HCT116 (cell line): ENCODE results near the gene RAB24. TPM values are rescaled to one million over a fixed set of nuclear protein-coding genes. Genes with fewer than 3 reads are reported as not detected.

Experiments used
- ATAC-seq: fragments of 200-7000 bp; cut with Tn5 transposase; 2 replicates; pipeline ENCODE4 v1.9.1; 2020; ENCODE audit warnings: mild to moderate bottlenecking, moderate library complexity
- BruUV-seq: library from RNA; stranded (reverse); fragments of 400-500 nt; replicated peaks from 2 replicates; lab custom pipeline; 2021; lab: Mats Ljungman, UMichigan
- CTCF ChIA-PET: fragments of 300-600 bp; sonication (Branson Sonifier 250); formaldehyde crosslinking; loops from one replicate; lab custom pipeline; 2021; ENCODE audit warnings: antibody characterized with exemption; lab: Charles Lee
- POLR2A ChIA-PET: fragments of 300-600, 350-600 bp; sonication (Branson Sonifier 250); formaldehyde crosslinking; loops from one replicate; lab custom pipeline; 2021; ENCODE audit warnings: antibody characterized with exemption; lab: Charles Lee
- RAD21 ChIA-PET, 2 experiments: fragments of 300-600 bp; sonication (Branson Sonifier 250); formaldehyde crosslinking; loops; one replicate each; lab custom pipeline; 2023; ENCODE audit warnings: low total read pairs in 2 of 2; ENCODE audit not compliant: uncharacterized antibody in 2 of 2, unreplicated experiment in 2 of 2, low non-redundant PET in 1 of 2; lab: Charles Lee
- DNase-seq: peaks from one replicate; pipeline ENCODE4 v3.0.0-alpha.2; 2010; ENCODE audit warnings: low read depth, low spot score
- H2AFZ ChIP-seq: fragments of 200-600 bp; shearing (Covaris generic), sonication (generic); 2 replicates; pipeline ENCODE4 v1.6.1; 2017; ENCODE audit warnings: low read depth, mixed run types, mixed read lengths, antibody characterized with exemption, low read length; ENCODE audit not compliant: poor library complexity, severe bottlenecking
- H3K27ac ChIP-seq: 2 replicates; pipeline ENCODE4 v1.5.1; 2012; ENCODE audit warnings: low read depth, low read length
- H3K27me3 ChIP-seq: fragments of 200-600 bp; sonication (generic); 2 replicates; pipeline ENCODE4 v1.6.1; 2016; ENCODE audit warnings: mixed run types, low read length, mixed read lengths; ENCODE audit not compliant: insufficient read depth
- H3K36me3 ChIP-seq, 2 experiments: fragments of 200-500 bp in 1 of 2; fragments of 200-600 bp in 1 of 2; sonication (Bioruptor generic) in 1 of 2; sonication (generic) in 1 of 2; 2 replicates each; pipeline versions ENCODE4 v1.5.1 to v1.6.1; 2014 to 2016; ENCODE audit warnings: low read length in 2 of 2, inconsistent platforms in 1 of 2, mixed read lengths in 1 of 2, mixed run types in 1 of 2; ENCODE audit not compliant: insufficient read depth in 2 of 2, control insufficient read depth in 1 of 2
- H3K4me1 ChIP-seq, 2 experiments: fragments of 200-600 bp in 1 of 2; sonication (generic) in 1 of 2; 2 replicates each; pipeline versions ENCODE4 v1.5.1 to v1.6.1; 2012 to 2017; ENCODE audit warnings: low read length in 2 of 2, inconsistent platforms in 1 of 2, mild to moderate bottlenecking in 1 of 2, mixed read lengths in 1 of 2, mixed run types in 1 of 2, moderate library complexity in 1 of 2; ENCODE audit not compliant: insufficient read depth in 2 of 2, control insufficient read depth in 1 of 2
- H3K4me2 ChIP-seq: fragments of 200-600 bp; sonication (generic); 2 replicates; pipeline ENCODE4 v1.6.1; 2017; ENCODE audit warnings: mixed run types, low read length, mixed read lengths
- H3K4me3 ChIP-seq, 2 experiments: fragments of 200-600 bp in 1 of 2; sonication (generic) in 1 of 2; replicated peaks in 1 of 2; 2 replicates each; pipeline ENCODE4 v1.5.1; 2011 to 2016; ENCODE audit warnings: low read length in 2 of 2, control low read depth in 1 of 2, low read depth in 1 of 2, mild to moderate bottlenecking in 1 of 2, mixed read lengths in 1 of 2, mixed run types in 1 of 2
- H3K79me2 ChIP-seq: fragments of 200-600 bp; sonication (generic); 2 replicates; pipeline ENCODE4 v1.6.1; 2017; ENCODE audit warnings: mild to moderate bottlenecking, mixed run types, low read length, moderate library complexity, mixed read lengths; ENCODE audit not compliant: insufficient read depth
- H3K9ac ChIP-seq: fragments of 200-600 bp; sonication (generic); 2 replicates; pipeline ENCODE4 v1.6.1; 2016; ENCODE audit warnings: low read length, mixed read lengths
- H3K9me2 ChIP-seq: fragments of 200-600 bp; sonication (generic), shearing (Covaris generic); 2 replicates; pipeline ENCODE4 v1.6.1; 2017; ENCODE audit warnings: mixed run types, mild to moderate bottlenecking, moderate library complexity; ENCODE audit not compliant: insufficient read depth
- H3K9me3 ChIP-seq, 2 experiments: fragments of 200-500 bp in 1 of 2; fragments of 200-600 bp in 1 of 2; sonication (Bioruptor generic) in 1 of 2; sonication (generic) in 1 of 2; 2 replicates each; pipeline ENCODE4 v1.6.1; 2014 to 2017; ENCODE audit warnings: low read length in 2 of 2, mixed read lengths in 2 of 2, inconsistent platforms in 1 of 2, low read depth in 1 of 2, mild to moderate bottlenecking in 1 of 2, mixed run types in 1 of 2, moderate library complexity in 1 of 2; ENCODE audit not compliant: control insufficient read depth in 1 of 2, insufficient read depth in 1 of 2
- H4K20me1 ChIP-seq: fragments of 200-600 bp; sonication (generic), shearing (Covaris generic); 2 replicates; pipeline ENCODE4 v1.6.1; 2017; ENCODE audit warnings: mixed run types, mild to moderate bottlenecking, moderate library complexity; ENCODE audit not compliant: insufficient read depth
- CBX3 ChIP-seq: IDR thresholded peaks from 2 replicates; pipeline ENCODE4 v1.6.1; 2012; ENCODE audit warnings: low read depth
- CEBPB ChIP-seq: IDR thresholded peaks from 2 replicates; pipeline ENCODE4 v1.6.1; 2012; ENCODE audit warnings: low read depth
- CTCF ChIP-seq, 3 experiments: fragments of 200-600 bp in 1 of 3; sonication (generic) in 1 of 3; IDR thresholded peaks in 2 of 3; conservative IDR thresholded peaks in 1 of 3; 2 replicates each; pipeline ENCODE4 v1.5.1; 2012 to 2017; ENCODE audit warnings: low read depth in 2 of 3, low read length in 2 of 3, antibody characterized with exemption in 1 of 3, borderline replicate concordance in 1 of 3, control low read depth in 1 of 3, mild to moderate bottlenecking in 1 of 3, mixed read lengths in 1 of 3, mixed run types in 1 of 3, moderate library complexity in 1 of 3; ENCODE audit not compliant: insufficient read depth in 1 of 3
- ELF1 ChIP-seq: IDR thresholded peaks from 2 replicates; pipeline ENCODE4 v1.6.1; 2012; ENCODE audit warnings: low read depth, borderline replicate concordance
- FOSL1 ChIP-seq: IDR thresholded peaks from 2 replicates; pipeline ENCODE4 v1.6.1; 2012; ENCODE audit warnings: low read depth
- JUND ChIP-seq: IDR thresholded peaks from 2 replicates; pipeline ENCODE4 v1.6.1; 2012
- MAX ChIP-seq: IDR thresholded peaks from 2 replicates; pipeline ENCODE4 v1.6.1; 2012
- POLR2A ChIP-seq: IDR thresholded peaks from 2 replicates; pipeline ENCODE4 v1.7.0; 2011; ENCODE audit warnings: borderline replicate concordance; ENCODE audit not compliant: insufficient read depth, insufficient read length; ENCODE audit errors: extremely low read depth
- POLR2AphosphoS5 ChIP-seq: IDR thresholded peaks from 2 replicates; pipeline ENCODE4 v1.6.1; 2011; ENCODE audit warnings: mild to moderate bottlenecking, low read depth, low read length, moderate library complexity
- SIN3A ChIP-seq: IDR thresholded peaks from 2 replicates; pipeline ENCODE4 v1.6.1; 2012; ENCODE audit warnings: low read depth
- SP1 ChIP-seq: IDR thresholded peaks from 2 replicates; pipeline ENCODE4 v1.6.1; 2012; ENCODE audit warnings: low read depth
- SRF ChIP-seq: IDR thresholded peaks from 2 replicates; pipeline ENCODE4 v1.6.1; 2012; ENCODE audit warnings: low read depth
- TCF7L2 ChIP-seq: IDR thresholded peaks from 2 replicates; pipeline ENCODE4 v1.7.0; 2011; ENCODE audit warnings: borderline replicate concordance, inconsistent platforms; ENCODE audit not compliant: insufficient read depth, insufficient read length; ENCODE audit errors: extremely low read depth
- ZNF274 ChIP-seq: fragments of 200-500 bp; sonication (Bioruptor generic); IDR thresholded peaks from 2 replicates; pipeline ENCODE4 v1.6.1; 2014; ENCODE audit warnings: mild to moderate bottlenecking, low read depth, low read length, inconsistent platforms
- intact Hi-C: fragments of 100-400 bp; cut with micrococcal nuclease; formaldehyde crosslinking; loops from 2 replicates; pipeline ENCODE4 v1.10.0; 2022
- total RNA-seq: library from RNA; stranded (reverse); gene quantifications from one replicate; pipeline ENCODE4 v1.2.1, GENCODE V29; 2021; ENCODE audit not compliant: unreplicated experiment

RAB24 gene
- total RNA-seq, 1 experiment from 2014 or later = 13.5 TPM

GRCh38 chr5:177350776-177351391, 47.4 kb upstream of the RAB24 start (continued):
- TF ChIP-seq TCF7L2 (no peak), MAX (no peak), POLR2AphosphoS5 (no peak)

- Histone ChIP-seq H3K9me2 (no peaks in the 10 kb centered on the region), H3K4me2 (peak overlapping the region; percentile 91), H3K27ac (no peak overlapping the region), H4K20me1 (peaks cover 3% of the 10 kb centered on the region; the same call in 1 of the 2 replicates), H3K79me2 (peaks cover 65% of the 10 kb centered on the region), H3K9me3 (no peaks in the 10 kb centered on the region), H3K27me3 (no peaks in the 10 kb centered on the region), H3K4me3 (peak overlapping the region; percentile 6 to 98; a peak in 1 of 4 replicates), H3K36me3 (peaks cover 8 to 11% of the 10 kb centered on the region in 2 experiments; a peak in 3 of 4 replicates), H3K9ac (no peak overlapping the region), H3K4me1 (peaks cover 14 to 16% of the 10 kb centered on the region in 2 experiments), H2AFZ (no peak overlapping the region)
- ChIA-PET CTCF (no interaction called here), POLR2A (interaction anchor here (2.8 kb wide), 1 partner anchor 21 kb away, joined by 9 read pairs; no protein-coding TSS in a partner anchor), RAD21 (no interaction called here)
- intact Hi-C loops = no loop called here
- DNase-seq = no peak
- no peak for TF ChIP-seq SRF
- no peak for TF ChIP-seq ELF1
- no peak for TF ChIP-seq FOSL1
- no peak for TF ChIP-seq ZNF274
- no peak for TF ChIP-seq SP1
- TF ChIP-seq SIN3A = no peak
- no peak for TF ChIP-seq CBX3
- TF ChIP-seq JUND = no peak
- no peak for TF ChIP-seq POLR2AphosphoS5
- TF ChIP-seq POLR2A = no peak
- no peak for TF ChIP-seq CEBPB
- no peak for TF ChIP-seq CTCF (IDR thresholded peaks at IDR 0.05 in 2 of 3, conservative IDR thresholded peaks at IDR 0.05 in 1 of 3; ENCODE audit: borderline replicate concordance in 1 of 3, insufficient read depth in 1 of 3, low read depth in 2 of 3, low read length in 2 of 3)
- no peak for ATAC-seq
- no TSS peak for BruUV-seq
Observed at GRCh38 chr5:177349762-177350161, 46.2 kb upstream of the RAB24 start.
